Measurements from ENCODE around the gene NEK10. TPM values are rescaled to one million over a fixed set of nuclear protein-coding genes. Genes with fewer than 3 reads are reported as not detected.

The NEK10 gene
- total and polyA plus RNA-seq, 4 donors, result 3.5 to 60.3 (median 12.8) TPM

DNA sequence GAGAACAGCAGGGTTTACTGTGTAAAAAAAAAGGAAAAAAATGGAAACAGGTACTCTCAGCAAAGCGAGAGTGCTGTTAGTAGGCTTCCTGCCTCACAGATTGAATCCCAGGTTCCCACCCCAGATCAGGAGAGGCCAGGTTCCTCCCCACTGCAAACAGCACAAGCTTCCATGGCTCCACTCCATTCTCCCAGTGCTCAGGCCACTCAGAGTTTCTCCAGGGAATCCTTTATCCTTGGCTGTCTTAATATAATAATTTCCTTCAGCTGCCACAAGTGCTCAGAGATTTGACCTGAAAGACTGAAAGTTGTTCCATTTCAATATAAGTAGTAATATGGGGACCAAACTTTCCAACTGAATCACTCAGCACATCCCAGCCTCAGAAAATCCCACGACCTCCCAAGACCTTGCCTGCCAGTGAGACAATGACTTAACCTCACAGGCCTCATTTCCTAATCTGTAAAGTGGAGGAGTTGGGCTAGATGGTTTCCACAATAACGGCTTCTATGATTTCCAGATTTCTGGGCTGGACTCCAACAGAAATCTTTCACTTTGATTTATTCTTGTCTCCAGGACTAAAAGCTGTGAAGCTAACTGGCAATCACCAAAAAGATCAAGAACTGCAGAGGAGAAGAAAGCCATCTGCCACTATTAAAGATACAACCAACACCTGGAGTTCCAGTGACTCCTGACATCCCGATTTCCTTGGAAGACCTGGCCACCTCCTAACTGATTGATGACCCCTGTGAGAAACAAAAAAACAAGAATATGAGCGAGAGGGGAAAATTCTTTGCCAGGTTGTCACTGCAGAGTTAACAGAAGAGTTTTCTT lies 289.5 kb downstream of the NEK10 start:
- DNase-seq (no peak), ATAC-seq (ENCODE audit: insufficient read depth, low FRiP score) (no peak)
- Histone ChIP-seq H3K36me3 (ENCODE audit: control insufficient read depth in 4 of 4, insufficient read depth in 4 of 4, low read length in 4 of 4) (no peaks in the 10 kb centered on the region), H3K9me3 (ENCODE audit: control insufficient read depth in 4 of 4, insufficient read depth in 3 of 4, low read length in 3 of 4) (peaks cover 0 to 4% (median 0%) of the 10 kb centered on the region in 4 donors), H3K4me1 (ENCODE audit: control insufficient read depth in 5 of 5, insufficient read depth in 5 of 5, low read length in 5 of 5) (peaks cover 0 to 2% (median 0%) of the 10 kb centered on the region in 5 donors), H3K9ac (ENCODE audit: insufficient read depth in 1 of 2, low read length in 2 of 2) (no peak overlapping the region), H3K27me3 (ENCODE audit: control insufficient read depth in 3 of 3, insufficient read depth in 3 of 3, low read length in 2 of 3) (no peaks in the 10 kb centered on the region), H3K4me3 (no peak overlapping the region), H3K27ac (ENCODE audit: low read depth in 1 of 2, low read length in 1 of 2) (no peak overlapping the region)
- WGBS, 2 donors, result 60 to 61% methylated on average over 5 of the region's 5 CpGs
- TF ChIP-seq, protein P1, sequence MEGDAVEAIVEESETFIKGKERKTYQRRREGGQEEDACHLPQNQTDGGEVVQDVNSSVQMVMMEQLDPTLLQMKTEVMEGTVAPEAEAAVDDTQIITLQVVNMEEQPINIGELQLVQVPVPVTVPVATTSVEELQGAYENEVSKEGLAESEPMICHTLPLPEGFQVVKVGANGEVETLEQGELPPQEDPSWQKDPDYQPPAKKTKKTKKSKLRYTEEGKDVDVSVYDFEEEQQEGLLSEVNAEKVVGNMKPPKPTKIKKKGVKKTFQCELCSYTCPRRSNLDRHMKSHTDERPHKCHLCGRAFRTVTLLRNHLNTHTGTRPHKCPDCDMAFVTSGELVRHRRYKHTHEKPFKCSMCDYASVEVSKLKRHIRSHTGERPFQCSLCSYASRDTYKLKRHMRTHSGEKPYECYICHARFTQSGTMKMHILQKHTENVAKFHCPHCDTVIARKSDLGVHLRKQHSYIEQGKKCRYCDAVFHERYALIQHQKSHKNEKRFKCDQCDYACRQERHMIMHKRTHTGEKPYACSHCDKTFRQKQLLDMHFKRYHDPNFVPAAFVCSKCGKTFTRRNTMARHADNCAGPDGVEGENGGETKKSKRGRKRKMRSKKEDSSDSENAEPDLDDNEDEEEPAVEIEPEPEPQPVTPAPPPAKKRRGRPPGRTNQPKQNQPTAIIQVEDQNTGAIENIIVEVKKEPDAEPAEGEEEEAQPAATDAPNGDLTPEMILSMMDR (IDR thresholded peaks at IDR 0.05; ENCODE audit: control extremely low read depth, extremely low read depth), result no peak

DNA sequence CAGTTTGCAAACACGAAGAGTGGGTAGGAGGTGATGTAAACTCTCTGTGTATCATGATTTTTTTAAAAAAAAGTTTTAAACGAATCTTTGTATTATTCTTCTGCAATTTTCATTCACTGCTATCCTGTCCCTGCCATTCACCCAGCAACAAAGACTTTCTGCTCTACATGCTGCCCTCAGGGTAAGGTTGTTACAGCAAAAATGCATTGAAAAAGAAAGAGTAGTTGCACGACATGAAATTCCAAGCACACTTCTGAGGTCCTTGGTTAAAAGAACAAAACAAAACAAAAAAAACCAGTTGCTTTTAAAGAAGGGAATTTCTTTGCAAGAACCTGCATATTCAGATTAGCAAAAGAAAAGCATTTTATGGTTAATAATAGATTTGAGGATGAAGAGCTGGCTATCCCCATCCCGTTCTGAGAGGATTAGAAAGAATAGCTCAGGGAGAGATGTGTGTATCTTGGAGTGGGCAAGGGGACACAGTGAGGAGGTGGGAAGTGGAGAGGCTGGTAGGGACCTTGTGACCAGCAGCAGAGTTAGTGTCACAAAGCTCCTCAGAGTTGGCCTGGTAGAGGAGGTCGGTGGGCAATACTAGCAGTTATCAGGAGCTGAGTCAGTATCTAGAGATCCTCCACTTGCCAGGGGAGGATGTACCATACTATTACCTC lies 290.8 kb downstream of the NEK10 start:
- DNase-seq, result no peak
- no peak overlapping the region for H3K9ac ChIP-seq (ENCODE audit: insufficient read depth in 1 of 2, low read length in 2 of 2)
- H3K4me1 ChIP-seq (ENCODE audit: control insufficient read depth in 5 of 5, insufficient read depth in 5 of 5, low read length in 5 of 5), result peaks cover 0 to 2% (median 0%) of the 10 kb centered on the region in 5 donors
- no peak for ATAC-seq (ENCODE audit: insufficient read depth, low FRiP score)
- TF ChIP-seq, protein P1 (IDR thresholded peaks at IDR 0.05; ENCODE audit: control extremely low read depth, extremely low read depth), result no peak
- peaks cover 0 to 4% (median 0%) of the 10 kb centered on the region in 4 donors for H3K9me3 ChIP-seq (ENCODE audit: control insufficient read depth in 4 of 4, insufficient read depth in 3 of 4, low read length in 3 of 4)
- H3K36me3 ChIP-seq (ENCODE audit: control insufficient read depth in 4 of 4, insufficient read depth in 4 of 4, low read length in 4 of 4), result no peaks in the 10 kb centered on the region
- H3K27ac ChIP-seq (ENCODE audit: low read depth in 1 of 2, low read length in 1 of 2), result no peak overlapping the region
- no peak overlapping the region for H3K4me3 ChIP-seq
- peaks cover 0 to 2% (median 0%) of the 10 kb centered on the region in 3 donors for H3K27me3 ChIP-seq (ENCODE audit: control insufficient read depth in 3 of 3, insufficient read depth in 3 of 3, low read length in 2 of 3)
- WGBS, 2 donors, result 46 to 57% methylated on average over 5 of the region's 5 CpGs

DNA sequence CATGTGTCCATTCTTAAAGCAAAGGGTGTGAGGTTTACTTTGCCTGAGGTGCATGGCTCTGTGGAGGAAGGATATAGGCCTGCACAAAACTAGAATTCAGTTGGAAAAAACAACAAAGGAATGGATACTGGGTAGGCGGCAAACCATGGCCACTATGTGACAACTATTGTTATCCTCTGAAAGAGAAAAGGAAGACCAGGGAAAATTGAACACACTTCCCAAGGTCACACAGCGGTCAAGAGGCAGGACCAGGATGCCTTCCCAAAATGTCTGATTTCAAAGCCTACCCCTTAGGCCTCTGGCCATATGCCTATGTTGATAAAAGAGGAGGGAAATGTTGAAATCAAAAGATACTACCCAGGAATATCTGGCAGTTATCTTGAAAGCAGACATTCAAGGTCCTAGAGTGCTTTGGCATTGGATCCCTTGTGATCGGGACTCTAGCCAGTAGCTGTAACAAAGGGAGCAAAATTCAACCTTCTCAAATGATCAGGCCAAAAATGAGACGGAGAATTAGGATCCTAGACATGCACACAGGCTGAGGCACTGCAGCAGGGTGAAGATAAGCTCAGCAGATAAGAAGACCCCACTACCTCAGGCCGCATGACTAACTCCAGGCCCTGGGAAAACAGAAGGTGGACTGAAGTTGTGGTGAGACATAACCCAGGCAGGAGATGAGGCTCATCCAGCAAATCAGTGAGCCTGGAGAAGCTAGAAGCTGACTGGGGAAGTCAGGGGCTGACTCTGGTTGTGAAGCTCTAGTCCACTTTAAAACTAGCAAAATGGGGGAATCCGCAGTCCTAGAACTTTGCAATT lies 292.2 kb downstream of the NEK10 start:
- Histone ChIP-seq H3K27me3 (ENCODE audit: control insufficient read depth in 3 of 3, insufficient read depth in 3 of 3, low read length in 2 of 3) (peaks cover 0 to 4% (median 0%) of the 10 kb centered on the region in 3 donors), H3K9ac (ENCODE audit: insufficient read depth in 1 of 2, low read length in 2 of 2) (no peak overlapping the region), H3K4me1 (ENCODE audit: control insufficient read depth in 5 of 5, insufficient read depth in 5 of 5, low read length in 5 of 5) (peaks cover 0 to 2% (median 0%) of the 10 kb centered on the region in 5 donors), H3K9me3 (ENCODE audit: control insufficient read depth in 4 of 4, insufficient read depth in 3 of 4, low read length in 3 of 4) (peaks cover 0 to 4% (median 0%) of the 10 kb centered on the region in 4 donors), H3K36me3 (ENCODE audit: control insufficient read depth in 4 of 4, insufficient read depth in 4 of 4, low read length in 4 of 4) (no peaks in the 10 kb centered on the region), H3K27ac (ENCODE audit: low read depth in 1 of 2, low read length in 1 of 2) (no peak overlapping the region), H3K4me3 (no peak overlapping the region)
- no peak for ATAC-seq (ENCODE audit: insufficient read depth, low FRiP score)
- no peak for DNase-seq
- TF ChIP-seq, protein P1 (IDR thresholded peaks at IDR 0.05; ENCODE audit: control extremely low read depth, extremely low read depth), result no peak
- WGBS, 2 donors, result 76 to 85% methylated on average over 6 of the region's 6 CpGs

All from lung (tissue), 12 donors.